Stimulated activated CD8-positive, alpha-beta memory T cell treated with anti-CD3 and anti-CD28 coated beads, Interleukin-4, amount 100 ng/mL, for 1 hour (primary cell): Measurements from ENCODE around the gene ZNF581.

Experiments used
- DNase-seq, 2 donors: peaks; one replicate each; pipeline ENCODE4 v3.0.0-alpha.2; 2020; ENCODE audit warnings: low read depth in 2 of 2, low spot score in 1 of 2

The ZNF581 gene

DNA sequence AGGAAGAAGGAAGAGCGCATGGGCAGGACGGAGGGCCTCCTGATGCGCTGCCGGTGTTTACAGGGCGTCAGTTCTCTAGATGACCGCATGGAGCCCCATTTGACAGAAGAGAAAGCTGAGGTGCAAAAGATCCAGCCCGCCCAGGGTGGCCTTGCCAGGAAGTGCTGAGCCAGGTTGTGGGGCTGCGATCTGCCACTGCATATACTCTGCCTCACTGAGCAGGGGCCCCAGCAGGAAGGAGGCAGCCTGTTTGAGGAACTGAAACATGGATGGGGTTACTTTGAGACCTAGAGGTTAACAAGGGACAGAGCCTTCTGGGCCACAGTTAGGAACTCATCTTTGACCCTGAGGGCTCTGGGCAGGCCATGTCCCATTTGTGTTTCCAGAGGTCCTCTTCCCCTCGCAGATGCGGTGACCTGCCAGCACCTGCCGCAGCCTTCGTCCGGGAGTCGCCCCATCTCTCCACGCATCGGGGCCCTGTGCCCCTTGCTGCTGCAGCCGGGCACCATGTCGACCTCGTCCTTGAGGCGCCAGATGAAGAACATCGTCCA, 34.7 kb downstream of the ZNF581 start:
- DNase-seq: no peak

DNA sequence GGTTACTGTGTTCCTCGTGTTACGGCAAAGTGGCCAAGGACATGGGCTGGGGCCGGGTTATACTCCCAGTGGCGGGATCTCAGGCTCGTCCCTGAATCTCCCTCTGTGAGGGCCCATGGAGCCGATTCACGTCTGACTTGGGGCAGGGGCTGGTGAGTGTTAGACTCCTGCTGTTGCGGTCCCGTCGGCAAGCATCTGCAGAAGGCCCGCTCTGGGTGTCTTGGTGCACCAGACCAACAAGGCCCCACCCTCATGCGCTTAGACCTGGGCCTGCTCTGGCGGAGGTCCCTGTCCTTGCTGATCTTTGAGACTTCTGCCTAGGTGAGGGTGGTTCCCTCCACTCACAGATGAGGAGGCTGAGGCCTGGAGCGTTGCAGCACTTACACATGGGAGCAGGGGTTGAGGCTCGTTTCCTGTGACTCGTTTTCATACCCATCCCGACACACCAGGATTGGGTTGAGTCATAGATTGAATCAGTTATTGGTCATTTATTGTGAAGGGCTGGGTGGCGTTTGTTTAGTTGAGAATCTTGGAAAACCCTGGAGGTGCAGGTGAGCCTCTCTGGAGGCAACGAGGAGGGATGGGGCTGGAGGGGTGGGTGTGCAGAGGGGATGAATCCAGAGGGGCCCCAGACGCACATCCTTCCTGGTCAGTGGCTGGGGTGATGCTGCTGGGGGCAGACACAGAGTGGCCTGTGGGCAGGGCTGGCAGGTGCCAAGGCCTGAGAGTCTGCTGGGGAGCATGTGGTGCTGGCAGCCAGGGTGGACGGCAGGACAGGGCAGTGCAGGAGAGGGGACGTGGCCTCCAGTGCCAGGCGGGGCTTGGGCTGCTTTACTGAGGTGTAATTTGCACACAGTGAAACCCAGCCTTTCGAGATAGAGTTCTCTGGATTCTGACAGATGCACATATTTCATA, 36.2 kb downstream of the ZNF581 start:
- no peak for DNase-seq

DNA sequence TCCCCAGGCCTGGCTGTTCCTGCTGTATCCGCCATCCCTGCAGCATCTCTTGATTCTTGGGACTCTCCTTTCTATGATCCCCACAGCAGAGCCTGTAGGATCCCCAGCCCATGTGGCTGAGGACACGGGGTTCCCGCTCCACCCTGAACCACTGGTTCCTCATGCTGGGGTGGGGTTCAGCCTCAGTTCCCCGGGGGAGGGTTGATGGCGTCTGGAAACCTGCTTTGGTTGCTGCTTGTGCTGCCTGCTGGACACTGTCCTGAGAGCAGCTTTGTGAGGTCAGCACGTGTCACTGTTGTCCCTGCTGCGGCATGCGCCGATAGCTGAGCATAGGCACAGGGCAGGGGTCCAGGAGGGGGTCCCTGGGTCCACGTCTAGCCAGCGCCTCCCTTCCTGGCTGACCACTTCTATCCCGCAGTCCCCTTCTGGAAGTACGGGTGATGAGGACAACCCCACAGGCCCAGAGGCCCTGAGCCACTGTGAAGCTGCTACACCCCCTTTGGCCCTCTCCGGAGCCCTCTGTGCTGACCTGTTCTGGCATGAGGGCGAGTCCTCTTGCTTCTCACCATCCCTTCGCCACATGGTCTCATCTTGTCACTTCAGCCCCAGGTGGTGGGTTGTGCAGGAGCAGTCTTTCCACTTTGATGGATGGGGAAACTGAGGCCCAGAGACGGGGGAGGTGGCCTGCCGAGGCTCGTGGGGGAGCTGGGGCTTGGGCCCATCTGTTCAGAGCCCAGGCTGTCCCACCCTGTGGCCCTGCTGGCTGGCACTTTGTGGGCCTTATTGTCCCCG, 37.1 kb downstream of the ZNF581 start:
- no peak for DNase-seq

DNA sequence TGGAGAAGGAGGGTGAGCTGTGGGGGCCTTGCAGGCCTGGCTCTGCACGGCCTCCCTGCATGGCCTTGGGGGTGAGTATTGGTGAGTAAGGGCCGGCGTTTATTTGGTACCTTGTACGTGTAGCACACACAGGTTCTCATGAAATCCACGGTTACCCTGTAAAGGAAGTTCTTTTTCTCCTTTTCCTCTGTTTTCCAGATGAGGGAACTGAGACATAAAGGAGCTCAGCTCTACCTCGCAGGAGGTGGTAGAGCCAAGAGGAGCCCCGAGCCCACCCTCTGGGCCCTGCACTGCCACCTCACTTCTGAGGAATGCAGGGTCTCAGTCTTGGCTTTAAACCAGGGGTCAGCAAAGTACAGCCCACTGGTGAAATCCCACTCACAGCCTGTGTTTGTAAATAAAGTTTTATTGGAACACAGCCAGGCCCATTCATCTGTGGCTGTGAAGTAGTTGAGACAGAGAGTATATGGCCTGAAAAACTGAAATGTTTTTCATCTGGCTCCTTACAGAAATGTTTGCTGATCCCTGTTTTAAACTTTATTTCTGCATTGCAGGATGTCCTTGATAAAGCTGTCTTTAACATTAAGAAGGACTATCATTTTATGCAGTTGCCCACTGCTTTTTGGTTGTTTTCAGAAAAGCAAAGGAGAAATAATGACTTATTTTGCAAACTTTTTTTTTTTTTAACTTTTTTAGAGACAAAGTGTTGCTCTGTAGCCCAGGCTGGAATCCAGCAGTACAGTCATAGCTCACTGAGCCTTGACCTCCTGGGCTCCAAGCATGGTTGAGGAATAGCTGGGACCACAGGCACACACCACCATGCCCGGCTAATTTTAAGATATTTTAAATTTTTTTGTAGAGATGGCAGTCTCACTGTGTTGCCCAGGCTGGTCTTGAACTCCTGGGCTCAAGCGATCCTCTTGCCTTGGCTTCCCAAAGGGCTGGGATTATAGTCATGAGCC, 38.0 kb downstream of the ZNF581 start:
- no peak for DNase-seq

DNA sequence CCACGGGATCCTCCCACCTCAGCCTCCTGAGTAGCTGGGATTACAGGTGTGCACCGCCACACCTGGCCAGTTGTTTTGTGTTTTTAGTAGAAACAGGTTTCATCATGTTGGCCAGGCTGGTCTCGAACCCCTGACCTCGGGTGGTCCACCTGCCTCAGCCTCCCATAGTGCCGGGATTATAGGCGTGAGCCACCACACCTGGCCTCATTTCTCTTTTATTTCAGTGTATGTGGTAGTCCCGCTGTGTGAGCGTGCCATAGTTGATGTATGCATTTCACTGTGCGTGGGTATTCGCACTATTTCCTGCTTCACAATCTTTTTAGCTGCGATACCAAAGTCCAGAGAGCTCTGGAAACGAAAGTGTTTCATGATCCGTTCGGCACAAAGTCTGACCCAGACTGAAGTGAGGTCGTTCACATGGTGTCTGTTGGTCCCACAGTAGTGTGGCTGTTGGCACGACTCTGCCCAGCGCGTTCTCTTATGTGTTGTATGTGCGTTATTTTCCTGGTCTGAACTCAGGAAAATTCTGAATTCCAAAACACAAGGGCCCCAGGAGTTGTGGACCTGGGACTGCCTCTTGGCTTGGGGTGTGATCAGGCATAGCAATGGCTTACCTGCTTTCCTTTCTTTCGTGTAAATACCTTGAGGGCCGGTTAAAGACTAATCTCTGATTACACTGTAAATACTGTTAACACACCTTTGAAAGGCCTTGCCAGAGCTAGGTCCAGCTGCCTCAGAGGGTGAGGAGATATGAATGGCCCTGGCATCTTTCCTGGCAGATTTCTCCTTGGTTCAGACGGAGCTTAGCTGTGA, 40.2 kb downstream of the ZNF581 start:
- DNase-seq: no peak

DNA sequence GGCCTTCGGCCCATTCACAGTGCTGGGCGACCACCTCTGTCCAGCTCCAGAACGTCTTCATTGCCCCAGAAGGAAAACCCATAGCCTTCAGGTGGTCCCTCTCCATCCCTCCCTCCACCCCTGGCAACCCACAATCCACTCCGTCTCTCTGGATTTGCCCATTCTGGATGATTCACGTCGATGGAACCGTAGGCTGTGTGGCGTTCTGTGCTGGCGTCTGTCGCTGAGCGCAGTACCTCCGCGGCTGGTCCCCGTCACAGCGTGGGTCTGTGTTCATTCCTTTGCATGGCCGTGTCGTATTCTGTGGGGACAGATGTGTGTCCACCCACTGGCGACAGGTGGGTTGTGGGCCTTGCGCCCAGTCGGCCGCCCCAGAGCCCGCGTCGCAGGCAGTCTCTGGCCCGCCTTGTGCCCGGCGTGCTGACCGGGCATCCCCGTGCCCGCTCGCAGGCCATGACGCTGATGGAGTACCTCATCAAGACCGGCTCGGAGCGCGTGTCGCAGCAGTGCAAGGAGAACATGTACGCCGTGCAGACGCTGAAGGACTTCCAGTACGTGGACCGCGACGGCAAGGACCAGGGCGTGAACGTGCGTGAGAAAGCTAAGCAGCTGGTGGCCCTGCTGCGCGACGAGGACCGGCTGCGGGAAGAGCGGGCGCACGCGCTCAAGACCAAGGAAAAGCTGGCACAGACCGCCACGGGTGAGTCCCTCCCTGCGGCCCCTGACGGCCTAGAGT, 41.7 kb downstream of the ZNF581 start:
- DNase-seq: no peak

DNA sequence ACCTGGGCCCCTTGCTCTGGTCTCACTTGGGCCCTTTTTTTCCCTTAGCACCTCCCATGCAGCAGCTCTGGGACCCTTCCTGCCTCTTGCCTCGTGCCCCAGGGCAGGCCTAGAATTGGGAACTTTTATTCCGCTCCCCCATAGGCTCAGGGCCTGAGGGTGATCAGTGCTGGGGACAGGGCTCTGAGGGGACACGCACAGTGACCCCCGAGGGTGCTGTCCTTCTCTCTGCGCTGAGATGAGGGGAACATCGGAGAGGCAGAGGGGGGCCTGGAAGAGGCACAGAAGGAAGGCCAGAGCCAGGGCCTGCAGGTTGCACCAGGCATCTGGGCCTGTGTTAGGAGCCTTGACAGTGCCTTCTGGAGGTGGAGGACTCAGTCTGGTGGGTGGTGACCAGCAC, 42.3 kb downstream of the ZNF581 start:
- DNase-seq: no peak

DNA sequence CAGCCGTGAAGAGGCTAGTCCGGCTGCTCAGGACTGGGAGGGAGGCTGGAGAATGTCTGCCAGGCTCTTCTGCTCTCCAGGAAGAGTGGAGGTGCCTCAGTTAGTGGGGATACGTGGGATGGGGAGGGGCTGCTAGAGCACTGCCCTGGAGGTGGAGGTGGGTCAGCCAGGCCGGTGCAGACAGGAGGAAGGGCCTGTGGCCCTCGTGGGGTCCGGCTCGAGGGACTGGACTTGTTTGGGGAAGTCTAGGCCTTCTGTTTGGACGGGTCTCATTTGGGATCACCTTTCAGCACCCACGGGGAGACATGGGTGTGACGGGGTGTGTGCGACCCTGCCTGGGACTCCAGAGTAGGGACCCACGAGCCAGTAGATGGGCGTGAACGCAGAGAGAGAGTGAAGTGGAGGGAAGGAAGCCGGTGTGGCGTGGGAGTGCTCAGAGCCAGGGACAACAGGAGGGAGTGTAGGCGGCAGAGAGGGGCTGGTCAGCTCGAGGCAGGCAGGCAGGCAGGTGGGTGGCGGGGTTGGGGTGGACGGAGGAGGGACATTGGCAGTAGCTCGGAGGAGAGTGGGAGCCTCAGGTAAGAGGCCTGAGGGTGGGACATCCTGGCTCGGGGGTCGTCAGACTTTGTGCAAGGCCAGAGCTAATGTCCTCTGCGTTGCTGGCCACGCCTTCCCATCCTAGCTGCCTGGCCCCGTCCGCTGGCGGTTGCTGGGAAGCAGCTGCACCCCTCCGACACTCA, 43.0 kb downstream of the ZNF581 start:
- no peak for DNase-seq

DNA sequence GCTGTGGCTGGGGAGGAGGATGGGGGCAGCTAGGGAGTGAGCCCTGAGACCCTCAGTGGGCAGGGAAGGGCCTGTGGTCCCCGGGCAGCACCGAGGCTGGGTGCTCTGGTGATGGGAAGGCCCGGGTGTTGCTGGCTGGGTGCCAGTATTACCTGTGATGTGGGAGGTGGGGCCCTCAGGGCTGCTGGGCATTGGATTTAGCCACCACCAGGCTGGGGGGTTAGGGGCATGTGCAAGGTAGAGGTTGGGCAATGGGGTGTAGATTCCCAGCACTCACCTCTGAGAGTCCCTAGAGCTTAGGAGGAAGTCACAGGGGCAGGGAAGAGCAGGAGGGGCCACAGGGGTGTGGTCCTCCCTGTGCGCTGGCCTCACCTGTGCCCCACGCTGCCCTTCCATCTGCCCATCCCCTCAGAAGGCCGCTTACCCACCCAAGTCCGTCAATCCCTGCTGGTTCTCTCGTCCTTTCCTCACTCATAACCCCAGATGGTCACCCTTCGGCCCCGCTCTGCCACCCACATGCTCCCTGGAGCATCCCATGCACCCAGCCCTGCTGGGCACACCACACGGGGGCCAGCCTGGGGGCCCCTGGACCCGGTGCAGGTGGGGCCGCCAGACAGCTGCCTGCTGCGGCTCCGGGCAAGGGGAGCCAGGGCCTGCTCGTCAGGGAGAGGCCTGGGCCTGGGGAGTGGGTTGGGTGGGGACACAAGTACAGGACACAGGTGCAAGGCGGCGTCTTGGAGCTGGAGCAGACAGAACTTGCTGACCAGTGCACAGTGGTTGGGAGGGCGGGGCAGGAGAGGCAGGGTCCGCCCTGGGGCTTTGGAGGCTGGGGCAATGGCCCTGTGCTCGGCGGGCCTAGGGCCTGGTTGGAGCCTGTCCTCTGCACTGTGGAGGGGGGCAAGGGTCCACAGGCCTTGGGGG, 44.1 kb downstream of the ZNF581 start:
- no peak for DNase-seq

DNA sequence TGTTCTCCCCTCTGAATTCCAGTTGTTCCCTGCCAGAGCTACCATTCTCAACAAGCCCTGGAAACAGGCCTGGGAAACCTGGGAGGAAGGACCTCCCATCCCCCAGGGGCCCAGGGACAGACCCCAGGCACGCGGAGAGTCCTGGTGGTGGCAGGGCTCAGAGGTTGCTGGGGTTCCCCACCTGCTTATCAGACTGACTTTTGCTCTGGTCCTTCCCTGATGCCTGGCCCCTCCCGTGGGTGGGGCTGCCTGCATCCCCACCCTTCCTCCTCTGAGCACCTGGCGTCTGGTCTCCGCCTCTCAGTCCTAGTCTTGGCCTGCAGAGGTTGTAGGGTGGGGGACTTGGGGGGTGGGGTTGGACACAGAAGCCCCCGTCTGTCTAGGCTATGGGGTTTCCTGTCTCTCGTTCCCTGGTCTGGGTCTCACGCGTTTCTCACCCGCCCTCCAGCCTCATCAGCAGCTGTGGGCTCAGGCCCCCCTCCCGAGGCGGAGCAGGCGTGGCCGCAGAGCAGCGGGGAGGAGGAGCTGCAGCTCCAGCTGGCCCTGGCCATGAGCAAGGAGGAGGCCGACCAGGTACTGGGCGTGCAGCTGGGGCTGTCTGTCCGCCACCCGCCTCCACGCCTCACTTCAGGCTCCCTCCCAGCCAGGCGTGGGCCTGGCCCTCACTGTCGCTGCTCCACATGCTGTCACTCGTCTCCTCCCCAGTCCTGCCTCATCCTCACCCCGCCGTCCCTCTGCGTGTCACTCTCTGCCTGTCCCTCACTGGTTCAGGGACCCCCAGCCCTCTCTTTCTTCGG, 45.2 kb downstream of the ZNF581 start:
- no peak for DNase-seq

DNA sequence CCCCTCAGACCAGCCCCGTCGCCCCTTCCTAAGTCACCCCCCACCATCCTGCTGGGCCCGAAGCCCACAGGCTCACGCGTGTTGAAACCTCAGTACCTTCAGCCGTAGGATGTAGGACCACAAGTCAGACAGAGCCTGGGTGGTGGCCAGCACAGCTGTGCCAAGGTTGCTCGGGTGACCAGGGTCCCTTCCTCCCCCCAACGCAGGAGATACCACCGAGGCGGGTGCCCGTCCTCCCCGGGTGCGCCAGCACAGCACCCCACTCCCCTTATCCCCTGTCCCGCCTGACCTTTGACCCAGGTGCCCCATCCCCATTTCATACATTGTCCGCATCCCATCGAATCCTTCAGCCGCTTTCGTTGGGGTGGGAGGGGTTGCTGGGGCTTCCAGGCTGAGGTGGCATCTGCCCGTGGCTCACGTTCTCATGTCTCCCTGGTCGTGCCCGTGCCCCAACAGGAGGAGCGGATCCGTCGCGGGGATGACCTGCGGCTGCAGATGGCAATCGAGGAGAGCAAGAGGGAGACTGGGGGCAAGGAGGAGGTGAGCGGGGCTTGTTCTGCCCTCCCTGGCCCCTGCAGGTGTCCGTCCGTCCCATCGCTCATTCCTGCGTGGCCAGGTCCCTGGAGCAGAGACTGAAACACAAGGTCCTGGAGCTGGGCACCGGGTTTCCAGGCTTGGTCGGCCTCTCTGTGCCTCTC, 46.1 kb downstream of the ZNF581 start:
- DNase-seq: no peak

DNA sequence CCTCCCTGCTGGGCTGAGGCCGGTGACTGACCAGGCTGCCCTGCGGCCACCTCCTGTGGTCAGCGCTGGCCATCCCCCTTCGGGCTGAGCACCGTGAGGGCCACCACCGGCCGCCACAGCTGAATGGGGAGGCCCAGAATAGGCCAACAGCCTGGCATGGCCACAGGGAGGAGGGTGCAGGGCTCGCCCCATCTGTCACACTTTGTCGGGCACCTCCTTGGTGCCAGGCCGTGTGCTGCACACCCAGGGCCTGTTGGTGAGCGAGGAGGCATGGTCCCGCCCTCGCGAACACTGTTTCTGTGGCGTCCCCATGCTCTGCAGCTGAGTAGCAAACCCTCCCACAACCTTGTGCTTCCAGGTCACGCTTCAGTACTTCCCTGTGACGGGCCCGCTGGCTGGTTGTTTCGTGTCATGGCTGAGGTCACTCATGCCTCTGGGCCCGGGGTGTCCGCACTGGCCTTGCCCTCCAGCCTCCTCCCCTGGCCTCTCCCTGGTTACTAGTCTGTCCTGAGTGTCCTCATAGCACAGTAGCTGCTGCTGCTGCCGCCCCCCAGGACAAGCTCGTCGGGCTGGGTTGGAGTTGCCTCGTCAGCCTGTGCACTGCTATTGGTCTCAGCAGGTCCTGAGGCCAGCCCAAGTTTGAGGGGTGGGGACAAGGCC, 46.8 kb downstream of the ZNF581 start:
- no peak for DNase-seq

DNA sequence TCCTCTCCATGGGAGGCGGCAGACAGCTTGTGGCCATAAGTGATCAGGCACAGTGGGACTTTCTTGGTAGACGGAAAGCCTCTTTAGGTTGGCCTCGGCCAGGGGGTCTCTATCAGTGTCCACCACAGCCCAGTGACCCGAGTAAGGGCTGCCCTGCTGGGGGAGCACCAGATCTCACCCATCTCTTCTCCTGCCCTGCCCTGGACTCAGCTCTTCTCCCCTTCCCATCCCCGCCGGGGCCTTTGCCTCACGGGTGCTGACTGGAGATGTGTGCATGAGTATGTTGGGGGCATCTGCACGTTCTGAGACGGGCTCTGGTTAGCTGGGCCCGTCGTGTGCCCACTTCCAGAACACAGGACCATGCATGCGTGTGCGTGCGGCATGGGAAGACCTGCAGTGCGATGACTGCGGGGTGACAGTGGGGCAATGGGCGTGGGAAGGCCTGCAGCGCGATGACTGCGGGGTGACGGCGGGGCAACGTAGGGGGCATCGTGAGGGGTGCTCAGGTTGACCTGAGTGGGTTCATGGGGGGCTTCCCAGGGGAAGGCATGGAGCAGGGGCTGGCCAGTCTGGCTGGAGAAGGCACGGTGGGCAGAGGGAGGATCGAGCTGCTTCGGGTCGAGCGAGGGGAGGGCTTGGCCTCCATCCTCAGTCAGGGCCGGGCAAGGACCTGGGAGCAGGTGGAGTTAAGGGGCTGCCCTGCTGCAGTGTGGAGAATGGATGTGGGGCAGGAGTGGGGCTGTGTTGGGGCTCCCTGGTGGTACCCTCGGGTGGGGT, 47.5 kb downstream of the ZNF581 start:
- no peak for DNase-seq

DNA sequence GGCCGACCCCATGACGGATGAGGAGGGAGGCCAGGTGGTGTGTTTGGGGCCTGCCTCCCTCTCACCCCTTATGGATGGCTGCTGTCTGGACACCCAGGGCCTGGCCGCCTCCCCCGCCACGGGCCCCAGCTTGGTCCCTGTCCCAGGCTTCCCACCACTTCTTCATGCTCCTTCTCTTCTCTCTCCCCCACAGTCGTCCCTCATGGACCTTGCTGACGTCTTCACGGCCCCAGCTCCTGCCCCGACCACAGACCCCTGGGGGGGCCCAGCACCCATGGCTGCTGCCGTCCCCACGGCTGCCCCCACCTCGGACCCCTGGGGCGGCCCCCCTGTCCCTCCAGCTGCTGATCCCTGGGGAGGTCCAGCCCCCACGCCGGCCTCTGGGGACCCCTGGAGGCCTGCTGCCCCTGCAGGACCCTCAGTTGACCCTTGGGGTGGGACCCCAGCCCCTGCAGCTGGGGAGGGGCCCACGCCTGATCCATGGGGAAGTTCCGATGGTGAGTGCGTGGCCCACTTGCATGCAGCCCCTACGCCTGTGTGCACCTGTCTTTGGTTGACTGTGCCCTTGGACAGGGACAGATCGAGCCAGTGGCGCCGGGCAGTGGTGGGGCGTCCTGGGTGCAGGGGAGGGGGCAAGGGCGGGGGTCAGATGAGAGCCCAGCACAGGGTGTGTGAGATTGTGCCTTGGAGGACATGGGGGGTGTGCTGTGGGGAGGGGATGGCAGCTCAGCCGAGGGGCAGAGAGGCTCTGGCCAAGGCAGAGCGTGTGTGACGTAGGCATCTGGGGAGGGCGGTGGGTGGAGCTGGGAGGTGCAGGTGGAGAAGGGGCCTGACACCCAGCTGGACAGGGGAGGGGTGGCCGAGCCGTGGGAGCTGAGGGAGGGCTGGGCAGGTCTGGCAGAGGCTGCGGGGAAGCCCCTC, 48.4 kb downstream of the ZNF581 start:
- no peak for DNase-seq
